ENCODE data around the gene BLOC1S4.
A peak's percentile ranks its signal among the peaks of the same experiment; 100 is the strongest.
"Not testable (repeated sequence)": the region's sequence is repeated elsewhere in the genome, so short reads cannot be mapped to it uniquely, and the experiment has no call there.

Gene BLOC1S4

GRCh38 chr4:6755088-6755753 lies 39.2 kb downstream of the BLOC1S4 start:
- ATAC-seq (no peak), DNase-seq (ENCODE audit: low spot score in 2 of 2) (no peak)
- no peak overlapping the region for H3K27ac Mint-ChIP-seq
- peaks cover 11% of the 10 kb centered on the region for H3K4me1 Mint-ChIP-seq
- no peak overlapping the region for H3K4me3 Mint-ChIP-seq
- no peaks in the 10 kb centered on the region for H3K36me3 Mint-ChIP-seq
- H3K9me3 Mint-ChIP-seq: no peaks in the 10 kb centered on the region

- H3K36me3 Mint-ChIP-seq; H3K9me3 Mint-ChIP-seq; DNase-seq (ENCODE audit: low spot score in 2 of 2); ATAC-seq; H3K27ac Mint-ChIP-seq; H3K4me3 Mint-ChIP-seq: not testable (repeated sequence)
- peaks cover 17% of the 10 kb centered on the region for H3K4me1 Mint-ChIP-seq
These were observed 40.4 kb downstream of the BLOC1S4 start for GRCh38 chr4:6756345-6756744.

GRCh38 chr4:6758728-6759127 lies 42.8 kb downstream of the BLOC1S4 start:
- no peak overlapping the region for H3K4me3 Mint-ChIP-seq
- peaks cover 15% of the 10 kb centered on the region for H3K4me1 Mint-ChIP-seq
- H3K36me3 Mint-ChIP-seq: no peaks in the 10 kb centered on the region
- DNase-seq (ENCODE audit: low spot score in 2 of 2) (no peak), ATAC-seq (no peak)
- no peaks in the 10 kb centered on the region for H3K9me3 Mint-ChIP-seq
- no peak overlapping the region for H3K27ac Mint-ChIP-seq

- Mint-ChIP-seq H3K4me1 (peaks cover 17% of the 10 kb centered on the region), H3K27ac (no peak overlapping the region), H3K36me3 (no peaks in the 10 kb centered on the region), H3K4me3 (no peak overlapping the region), H3K9me3 (no peaks in the 10 kb centered on the region)
- ATAC-seq (no peak), DNase-seq (ENCODE audit: low spot score in 2 of 2) (no peak)
These were observed 44.9 kb downstream of the BLOC1S4 start for GRCh38 chr4:6760865-6761264.

GRCh38 chr4:6761649-6762615 lies 46.0 kb downstream of the BLOC1S4 start:
- Mint-ChIP-seq H3K36me3 (no peaks in the 10 kb centered on the region), H3K27ac (no peak overlapping the region), H3K4me1 (peaks cover 17% of the 10 kb centered on the region), H3K4me3 (no peak overlapping the region), H3K9me3 (no peaks in the 10 kb centered on the region)
- DNase-seq (ENCODE audit: low spot score in 2 of 2): no peak
- no peak for ATAC-seq

GRCh38 chr4:6763330-6763851 lies 47.4 kb downstream of the BLOC1S4 start:
- H3K36me3 Mint-ChIP-seq: no peaks in the 10 kb centered on the region
- H3K4me1 Mint-ChIP-seq: peaks cover 20% of the 10 kb centered on the region
- peak overlapping the region; percentile 3 for H3K4me3 Mint-ChIP-seq
- peak overlapping the region; percentile 72 for H3K27ac Mint-ChIP-seq
- ATAC-seq (peak; percentile 64), DNase-seq (ENCODE audit: low spot score in 2 of 2) (no peak)
- no peaks in the 10 kb centered on the region for H3K9me3 Mint-ChIP-seq

- no peak overlapping the region for H3K4me3 Mint-ChIP-seq
- no peak for ATAC-seq
- H3K9me3 Mint-ChIP-seq: no peaks in the 10 kb centered on the region
- no peak overlapping the region for H3K27ac Mint-ChIP-seq
- no peak for DNase-seq (ENCODE audit: low spot score in 2 of 2)
- peaks cover 34% of the 10 kb centered on the region for H3K4me1 Mint-ChIP-seq
- no peaks in the 10 kb centered on the region for H3K36me3 Mint-ChIP-seq
These were observed 49.1 kb downstream of the BLOC1S4 start for GRCh38 chr4:6764976-6765620.

GRCh38 chr4:6765703-6766102 lies 49.7 kb downstream of the BLOC1S4 start:
- Mint-ChIP-seq H3K4me1 (peaks cover 31% of the 10 kb centered on the region), H3K9me3 (no peaks in the 10 kb centered on the region), H3K27ac (no peak overlapping the region), H3K36me3 (no peaks in the 10 kb centered on the region), H3K4me3 (no peak overlapping the region)
- DNase-seq (ENCODE audit: low spot score in 2 of 2) (no peak), ATAC-seq (no peak)

Measured in stimulated activated effector memory CD8-positive, alpha-beta T cell treated with anti-CD3 and anti-CD28 coated beads, Interleukin-12 subunit alpha, Interleukin-12 subunit beta, amount 100 ng/mL, for 72 hours (primary cell).